Esophagus (tissue), 2 donors: ENCODE measurements around the gene GABRG3. TPM values are rescaled to one million over a fixed set of nuclear protein-coding genes. Genes with fewer than 3 reads are reported as not detected.

Source experiments
- H3K27ac ChIP-seq, 2 donors: one replicate each; pipeline ENCODE4 v1.5.1; 2013; ENCODE audit warnings: low read depth in 2 of 2, mild to moderate bottlenecking in 2 of 2, inconsistent platforms in 1 of 2, low read length in 1 of 2, moderate library complexity in 1 of 2
- H3K27me3 ChIP-seq, 2 donors: one replicate each; pipeline ENCODE4 v1.6.1; 2013; ENCODE audit warnings: low read length in 2 of 2, control low read depth in 1 of 2, mild to moderate bottlenecking in 1 of 2; ENCODE audit not compliant: insufficient read depth in 2 of 2, control insufficient read depth in 1 of 2
- H3K36me3 ChIP-seq, 2 donors: one replicate each; pipeline ENCODE4 v1.6.1; 2013; ENCODE audit warnings: low read length in 1 of 2; ENCODE audit not compliant: control insufficient read depth in 2 of 2, insufficient read depth in 2 of 2
- H3K4me1 ChIP-seq, 2 donors: one replicate each; pipeline ENCODE4 v1.6.1; 2013; ENCODE audit warnings: low read length in 1 of 2; ENCODE audit not compliant: control insufficient read depth in 2 of 2, insufficient read depth in 2 of 2
- H3K4me3 ChIP-seq, 2 donors: one replicate each; pipeline ENCODE4 v1.5.1; 2013; ENCODE audit warnings: low read length in 2 of 2, mild to moderate bottlenecking in 2 of 2, low read depth in 1 of 2, moderate library complexity in 1 of 2
- H3K9me3 ChIP-seq, 2 donors: one replicate each; pipeline ENCODE4 v1.6.1; 2013; ENCODE audit warnings: mild to moderate bottlenecking in 2 of 2, low read depth in 1 of 2, low read length in 1 of 2, moderate library complexity in 1 of 2; ENCODE audit not compliant: control insufficient read depth in 2 of 2, insufficient read depth in 1 of 2
- WGBS, 2 donors: extraction: QIAGEN DNeasy Blood & Tissue Kit; methylation state at CpG; one replicate each; pipeline ENCODE4 v1.1.7; 2013; 5-methylcytosine and 5-hydroxymethylcytosine counted together
- polyA plus RNA-seq, 2 donors: library from polyadenylated mRNA; stranded (reverse); fragments of 200-250 nt; gene quantifications; one replicate each; pipeline ENCODE4 v1.2.3, GENCODE V29; 2013
- donor health status: healthy with polysubstance abuse.
- donor health status: Bipolar disorder and iron deficiency.

GABRG3 gene
- polyA plus RNA-seq, 2 donors = not detected

- Histone ChIP-seq H3K4me1 (no peaks in the 10 kb centered on the region), H3K27me3 (no peaks in the 10 kb centered on the region), H3K27ac (no peak overlapping the region), H3K9me3 (no peaks in the 10 kb centered on the region), H3K36me3 (no peaks in the 10 kb centered on the region), H3K4me3 (no peak overlapping the region)
- WGBS, 2 donors = 82% methylated on average over 5 of the region's 5 CpGs
Measured at GRCh38 chr15:27401471-27401870, 430.5 kb downstream of the GABRG3 start.

DNA sequence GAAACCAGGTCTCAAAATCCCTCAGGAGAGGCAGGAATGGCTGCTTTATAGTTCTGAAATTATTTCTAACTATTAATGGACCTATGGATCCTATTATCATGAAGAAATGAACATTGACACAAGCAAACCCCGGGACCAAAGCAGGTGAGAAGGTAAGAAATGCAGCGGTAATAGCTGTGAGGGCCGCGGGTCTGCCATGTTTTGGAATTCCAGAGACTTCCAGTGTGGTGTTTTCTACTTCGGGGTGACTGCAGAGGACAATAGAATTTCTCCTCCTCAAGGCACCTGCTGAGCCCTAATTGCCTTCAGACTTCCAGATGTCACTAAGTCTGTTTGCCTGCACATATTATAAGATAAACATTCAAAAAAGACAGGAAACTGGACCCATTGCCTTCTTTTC is 437.4 kb downstream of the GABRG3 start:
- H3K36me3 ChIP-seq = no peaks in the 10 kb centered on the region
- H3K4me3 ChIP-seq = no peak overlapping the region
- H3K27ac ChIP-seq = no peak overlapping the region
- no peaks in the 10 kb centered on the region for H3K4me1 ChIP-seq
- peaks cover 0 to 3% of the 10 kb centered on the region in 2 donors for H3K27me3 ChIP-seq
- 75 to 83% methylated on average over 5 of the region's 5 CpGs for WGBS, 2 donors
- no peaks in the 10 kb centered on the region for H3K9me3 ChIP-seq

DNA sequence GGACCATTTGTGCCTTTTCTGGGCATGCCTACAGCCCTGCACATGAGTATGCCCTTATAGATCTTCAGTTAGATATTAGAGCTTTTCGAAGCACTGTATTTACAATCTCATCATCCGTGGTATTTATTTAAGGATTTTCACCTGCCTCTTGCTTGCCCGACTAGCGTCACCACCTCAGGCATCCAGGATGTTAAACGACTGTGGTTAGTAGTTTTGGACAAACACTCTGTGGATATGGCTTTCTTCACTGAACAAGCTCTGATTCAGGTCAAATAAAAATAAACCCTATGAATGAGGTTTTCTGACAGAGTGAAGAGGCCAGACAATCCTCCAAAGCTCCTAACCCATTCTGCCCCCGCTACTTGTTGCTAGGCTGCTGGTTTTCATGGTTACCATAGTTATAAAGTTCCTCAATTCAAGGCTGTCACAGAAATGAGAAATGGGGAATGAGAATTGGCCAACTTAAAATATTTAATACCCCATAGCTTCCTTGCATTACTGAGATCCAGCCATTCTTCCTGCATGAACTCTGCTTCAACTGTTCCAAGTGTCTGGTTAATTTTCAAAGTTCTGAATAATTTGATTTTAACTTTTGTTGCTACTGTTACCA is 440.1 kb downstream of the GABRG3 start:
- H3K4me1 ChIP-seq = no peaks in the 10 kb centered on the region
- H3K9me3 ChIP-seq = no peaks in the 10 kb centered on the region
- 55 to 56% methylated on average over 6 of the region's 6 CpGs for WGBS, 2 donors
- no peaks in the 10 kb centered on the region for H3K36me3 ChIP-seq
- H3K4me3 ChIP-seq = no peak overlapping the region
- H3K27me3 ChIP-seq = peaks cover 0 to 3% of the 10 kb centered on the region in 2 donors
- H3K27ac ChIP-seq = no peak overlapping the region

DNA sequence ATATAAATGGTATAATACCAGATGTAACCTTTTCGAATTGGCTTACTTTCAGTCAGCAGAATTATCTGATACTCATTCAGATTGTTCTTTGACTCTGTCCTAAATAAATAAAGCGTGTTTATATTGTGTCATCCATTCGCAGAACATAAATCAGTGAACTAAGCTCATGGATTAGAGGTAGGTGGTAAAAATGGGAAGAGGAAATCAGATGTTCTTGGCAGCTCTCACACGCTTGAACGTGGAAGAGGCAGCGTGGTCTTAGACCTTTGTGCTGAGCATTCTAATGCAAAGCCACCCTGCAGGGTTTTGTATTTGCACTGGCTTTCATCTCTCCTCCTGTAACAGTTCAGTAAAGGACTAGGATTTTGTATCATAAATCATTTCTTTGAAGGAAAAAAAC is 441.4 kb downstream of the GABRG3 start:
- Histone ChIP-seq H3K9me3 (no peaks in the 10 kb centered on the region), H3K36me3 (no peaks in the 10 kb centered on the region), H3K4me1 (no peaks in the 10 kb centered on the region), H3K27me3 (peaks cover 0 to 3% of the 10 kb centered on the region in 2 donors), H3K4me3 (no peak overlapping the region), H3K27ac (no peak overlapping the region)
- WGBS, 2 donors = 14 to 15% methylated on average over 6 of the region's 6 CpGs

- peaks cover 0 to 3% of the 10 kb centered on the region in 2 donors for H3K27me3 ChIP-seq
- H3K27ac ChIP-seq = no peak overlapping the region
- 63 to 64% methylated on average over 7 of the region's 7 CpGs for WGBS, 2 donors
- H3K36me3 ChIP-seq = no peaks in the 10 kb centered on the region
- no peak overlapping the region for H3K4me3 ChIP-seq
- no peaks in the 10 kb centered on the region for H3K4me1 ChIP-seq
- no peaks in the 10 kb centered on the region for H3K9me3 ChIP-seq
Measured at GRCh38 chr15:27414168-27414870, 443.3 kb downstream of the GABRG3 start.

DNA sequence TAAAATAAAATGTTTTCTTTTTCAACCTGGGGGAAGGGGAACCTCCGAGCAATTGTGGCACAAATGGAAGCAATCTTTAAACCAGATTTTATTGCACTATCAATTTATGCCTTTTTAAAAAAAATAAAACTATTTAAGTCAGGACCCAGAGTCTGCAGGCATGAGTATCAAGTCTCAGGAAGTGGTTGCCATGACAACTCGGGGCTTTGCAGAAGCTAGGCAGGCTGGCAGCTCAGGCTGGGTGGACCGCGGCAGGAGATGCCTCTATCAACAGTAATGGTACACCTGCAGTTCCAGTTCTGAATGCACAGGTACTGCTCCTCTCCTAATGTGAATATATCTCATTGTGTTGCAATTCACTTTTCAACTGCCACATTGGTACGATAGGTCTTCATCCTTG is 447.7 kb downstream of the GABRG3 start:
- Histone ChIP-seq H3K9me3 (no peaks in the 10 kb centered on the region), H3K4me3 (no peak overlapping the region), H3K27me3 (no peaks in the 10 kb centered on the region), H3K4me1 (no peaks in the 10 kb centered on the region), H3K27ac (no peak overlapping the region), H3K36me3 (no peaks in the 10 kb centered on the region)
- WGBS, 2 donors = 54 to 62% methylated on average over 5 of the region's 5 CpGs

- Histone ChIP-seq H3K9me3 (no peaks in the 10 kb centered on the region), H3K4me3 (no peak overlapping the region), H3K4me1 (no peaks in the 10 kb centered on the region), H3K27me3 (no peaks in the 10 kb centered on the region), H3K27ac (no peak overlapping the region), H3K36me3 (no peaks in the 10 kb centered on the region)
Measured at GRCh38 chr15:27422997-27423396, 452.0 kb downstream of the GABRG3 start.

- no peak overlapping the region for H3K27ac ChIP-seq
- no peaks in the 10 kb centered on the region for H3K36me3 ChIP-seq
- H3K4me1 ChIP-seq = no peaks in the 10 kb centered on the region
- WGBS, 2 donors = 24 to 40% methylated on average over 1 of the region's 1 CpG
- H3K4me3 ChIP-seq = no peak overlapping the region
- no peaks in the 10 kb centered on the region for H3K9me3 ChIP-seq
- H3K27me3 ChIP-seq = no peaks in the 10 kb centered on the region
Measured at GRCh38 chr15:27426805-27427204, 455.8 kb downstream of the GABRG3 start.

DNA sequence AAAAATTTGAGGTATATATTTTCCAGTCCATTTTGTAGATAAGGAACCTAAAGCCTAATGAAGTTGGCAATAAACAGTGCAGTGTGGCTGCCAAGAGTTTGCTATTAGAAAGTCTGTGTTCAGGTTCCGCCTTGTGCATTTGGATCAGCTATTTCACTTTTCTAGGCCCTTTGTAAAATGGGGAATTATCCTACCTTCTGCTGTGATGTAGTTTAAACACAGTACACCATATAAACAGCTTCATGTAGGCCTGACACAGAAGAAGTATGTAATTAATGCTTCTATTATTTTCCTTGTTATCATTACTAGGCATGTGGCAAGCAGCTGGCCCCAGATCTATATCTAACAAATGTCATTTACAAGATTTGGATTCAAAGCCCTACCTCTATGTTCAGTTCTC is 456.3 kb downstream of the GABRG3 start:
- Histone ChIP-seq H3K4me3 (no peak overlapping the region), H3K36me3 (no peaks in the 10 kb centered on the region), H3K27ac (no peak overlapping the region), H3K4me1 (no peaks in the 10 kb centered on the region), H3K9me3 (no peaks in the 10 kb centered on the region), H3K27me3 (no peaks in the 10 kb centered on the region)
- 52 to 77% methylated on average over 1 of the region's 1 CpG for WGBS, 2 donors

DNA sequence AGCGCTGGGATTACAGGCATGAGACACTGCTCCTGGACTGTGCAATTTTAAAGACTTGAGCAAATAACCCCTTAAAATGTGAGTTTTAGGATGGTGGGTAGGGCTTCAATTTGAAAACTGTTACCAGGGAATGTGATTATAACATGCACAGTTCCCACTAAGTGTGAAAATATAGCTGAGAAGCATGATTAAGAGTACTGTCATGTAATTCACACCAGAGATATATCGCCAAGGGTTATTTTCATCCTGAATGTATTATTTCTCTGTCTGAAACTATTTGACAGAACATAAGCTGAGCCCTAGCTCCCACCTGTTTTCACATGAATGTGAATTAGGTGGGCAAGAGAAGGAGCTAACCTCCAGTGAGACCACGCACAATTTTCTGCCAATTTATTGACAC is 457.2 kb downstream of the GABRG3 start:
- 95% methylated on average over 3 of the region's 3 CpGs for WGBS, 2 donors
- Histone ChIP-seq H3K4me1 (no peaks in the 10 kb centered on the region), H3K36me3 (no peaks in the 10 kb centered on the region), H3K27me3 (no peaks in the 10 kb centered on the region), H3K4me3 (no peak overlapping the region), H3K9me3 (no peaks in the 10 kb centered on the region), H3K27ac (no peak overlapping the region)
